ENCODE measurements around the gene BICDL2.

GRCh38 chr16:3008690-3009037 is 28.1 kb downstream of the BICDL2 start:
- no peak for TF ChIP-seq TAF1 (IDR thresholded peaks at IDR 0.05; ENCODE audit: low read depth)
- TF ChIP-seq CTCF (IDR thresholded peaks at IDR 0.05; ENCODE audit: poor library complexity, severe bottlenecking): no peak
